DMS 273 (cell line): Measurements from ENCODE around the gene CYP19A1.

Experiments used
- DNase-seq: peaks from one replicate; lab custom pipeline; 2025; ENCODE audit not compliant: unreplicated experiment; lab: John Stamatoyannopoulos, UW

CYP19A1 gene

GRCh38 chr15:51328926-51329325 is 9.5 kb downstream of the CYP19A1 start:
- DNase-seq: no peak

GRCh38 chr15:51327081-51327480 is 11.3 kb downstream of the CYP19A1 start:
- no peak for DNase-seq

DNA sequence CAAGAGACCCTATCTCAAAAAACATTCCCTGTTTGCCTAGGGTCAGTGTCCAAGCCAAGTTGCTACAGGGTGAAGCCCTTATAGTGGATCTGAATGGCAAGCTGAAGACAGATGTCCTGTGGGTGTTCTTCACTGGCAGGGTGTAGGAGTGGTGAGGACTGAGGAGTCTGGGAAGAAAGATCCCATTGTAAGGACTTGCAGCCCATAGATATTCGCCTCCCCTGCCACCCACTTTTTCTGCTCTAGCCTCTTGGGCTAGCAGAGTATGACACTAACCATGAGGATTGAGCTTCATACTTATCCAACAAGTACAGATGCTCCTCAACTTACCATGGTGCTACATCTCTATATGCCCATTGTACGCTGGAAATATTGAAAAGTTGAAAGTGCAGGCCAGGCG is 13.2 kb downstream of the CYP19A1 start:
- DNase-seq: no peak

DNA sequence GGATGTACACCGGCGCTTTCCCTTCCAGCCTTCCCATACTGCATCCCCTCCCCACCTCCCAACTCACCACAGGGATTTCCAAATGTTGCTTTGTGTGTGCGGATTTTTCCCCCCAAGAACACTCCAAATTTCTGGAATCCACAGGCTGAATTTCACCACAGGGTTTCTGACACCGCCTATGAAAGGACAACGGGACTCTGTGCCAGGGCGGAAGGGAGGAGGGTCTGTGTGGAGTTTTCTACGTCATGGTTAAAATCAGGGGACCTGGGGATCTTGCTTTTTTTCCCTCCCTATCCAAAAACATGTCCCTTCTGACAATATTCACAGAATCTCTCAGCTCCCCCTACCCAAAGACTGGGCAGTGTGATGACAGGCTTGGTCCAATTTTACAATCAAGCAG is 14.6 kb downstream of the CYP19A1 start:
- DNase-seq: no peak

GRCh38 chr15:51322621-51323296 is 15.6 kb downstream of the CYP19A1 start:
- no peak for DNase-seq

GRCh38 chr15:51321316-51321715 is 17.1 kb downstream of the CYP19A1 start:
- no peak for DNase-seq

DNA sequence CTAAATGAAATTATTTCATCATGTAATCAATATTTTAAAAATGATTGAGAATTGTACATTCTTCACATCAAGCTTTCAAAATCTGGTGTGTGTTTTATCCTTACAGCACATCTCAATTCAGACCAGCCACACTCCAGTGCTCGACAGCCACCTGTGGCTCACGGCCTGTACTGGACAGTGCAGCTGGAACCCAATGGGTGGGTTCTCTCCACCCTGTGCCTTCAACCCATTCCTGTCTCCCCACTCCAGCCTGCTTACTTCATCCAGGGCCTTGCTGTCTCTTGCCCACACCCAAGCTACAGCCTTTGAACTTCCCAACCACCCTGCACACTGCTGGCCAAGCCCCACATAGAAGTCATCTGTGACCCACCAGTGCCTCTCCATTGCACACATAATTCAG is 17.6 kb downstream of the CYP19A1 start:
- DNase-seq: no peak

GRCh38 chr15:51319539-51319938 is 18.9 kb downstream of the CYP19A1 start:
- DNase-seq: no peak

DNA sequence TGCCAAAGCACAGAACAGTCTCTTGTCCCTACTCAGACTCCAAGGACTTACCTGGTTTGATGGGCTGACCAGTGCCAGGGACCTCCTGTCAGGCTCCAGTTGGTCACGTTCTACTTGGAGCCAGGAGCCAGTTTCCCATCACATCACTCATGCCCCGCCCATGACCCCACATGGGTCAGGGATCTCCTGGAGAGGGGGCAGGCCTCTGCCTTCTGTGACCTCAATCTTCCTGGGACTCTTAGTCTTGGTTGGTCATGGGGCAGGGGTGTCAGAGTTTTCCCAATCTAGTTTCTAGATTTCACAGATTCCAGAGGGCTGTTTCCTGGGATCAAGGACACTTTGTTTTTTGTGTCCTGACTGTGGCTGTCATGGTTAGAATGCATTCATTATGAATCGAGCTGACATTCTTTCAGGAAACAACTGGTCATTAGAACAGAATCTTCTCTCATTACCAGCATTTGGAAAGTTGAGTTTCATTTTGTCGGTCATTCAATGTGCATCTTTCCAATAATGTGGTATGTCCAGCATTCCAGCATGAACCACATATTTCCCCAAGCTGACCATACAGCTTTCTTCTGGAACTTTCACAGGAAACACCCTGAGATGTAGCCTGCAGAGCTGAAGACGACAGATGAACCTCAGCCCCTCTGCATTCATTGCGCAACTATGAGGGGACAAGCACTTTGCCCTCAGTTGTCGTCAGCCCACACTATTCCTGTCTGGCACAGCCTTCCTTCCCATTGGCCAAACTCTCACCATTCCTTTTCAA is 19.8 kb downstream of the CYP19A1 start:
- no peak for DNase-seq

DNA sequence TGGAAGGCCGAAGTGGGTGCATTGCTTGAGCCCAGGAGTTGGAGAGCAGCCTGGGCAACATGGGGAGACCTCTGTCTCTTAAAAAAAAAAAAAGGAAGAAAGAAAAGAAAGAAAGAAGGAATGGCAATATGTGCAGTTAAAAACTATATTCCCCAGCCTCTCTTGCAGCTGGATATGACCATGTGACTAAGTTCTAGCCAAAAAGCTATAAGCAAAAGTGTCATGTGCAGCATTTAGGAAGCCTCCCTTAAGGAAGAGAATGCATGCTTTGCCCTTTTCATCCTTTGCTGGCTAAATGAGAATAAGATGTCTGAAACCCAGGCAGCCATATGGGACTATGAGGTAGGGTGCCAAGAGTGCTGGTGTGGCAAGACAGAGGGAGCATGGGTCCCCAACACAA is 21.8 kb downstream of the CYP19A1 start:
- no peak for DNase-seq

- no peak for DNase-seq
Measured at GRCh38 chr15:51315726-51316125, 22.7 kb downstream of the CYP19A1 start.

DNA sequence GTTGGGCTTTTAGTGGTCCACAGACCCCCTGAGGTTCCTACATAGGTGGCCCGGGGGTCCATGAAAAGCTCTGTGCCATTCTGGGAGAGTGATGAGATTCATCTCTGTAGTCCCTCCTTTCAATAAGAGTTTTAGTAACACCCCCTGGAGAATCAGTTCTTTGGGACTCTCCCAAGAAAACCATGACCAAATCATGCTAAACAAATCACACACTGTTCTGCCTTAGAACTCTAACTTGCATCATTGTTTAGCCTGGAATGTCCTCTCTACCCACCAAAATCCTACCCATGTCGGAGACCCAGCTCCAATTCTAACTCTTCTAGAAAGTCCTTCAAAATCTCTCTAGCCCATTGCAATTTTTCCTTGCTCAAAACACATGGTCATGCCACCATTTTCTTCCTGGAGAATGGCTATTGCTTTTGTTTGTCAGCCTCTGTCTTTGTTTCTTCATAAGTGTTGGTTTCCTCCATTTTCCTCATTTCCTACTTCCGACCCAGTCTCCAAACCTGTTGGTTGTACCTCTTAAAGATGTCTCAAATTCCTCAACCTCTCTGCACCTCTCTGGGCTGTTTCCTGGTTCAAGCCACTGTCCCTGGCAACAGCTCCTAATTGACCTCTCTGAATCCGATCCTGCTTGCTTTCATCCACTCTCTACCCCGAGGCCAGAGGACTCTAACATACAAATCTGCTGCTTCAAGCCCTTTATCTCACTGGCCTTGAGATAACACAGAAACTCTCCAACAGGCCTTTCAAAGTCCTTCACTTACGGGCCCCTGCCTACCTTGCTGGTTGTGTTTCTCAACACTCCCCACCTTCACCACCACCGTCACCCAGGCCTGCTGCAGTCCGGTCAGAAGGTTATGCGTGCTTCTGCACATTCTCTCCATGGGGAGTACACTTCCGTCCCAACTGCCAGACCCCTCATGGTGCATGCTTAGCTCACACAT is 23.7 kb downstream of the CYP19A1 start:
- DNase-seq: no peak

- DNase-seq: no peak
Measured at GRCh38 chr15:51313644-51314280, 24.6 kb downstream of the CYP19A1 start.

DNA sequence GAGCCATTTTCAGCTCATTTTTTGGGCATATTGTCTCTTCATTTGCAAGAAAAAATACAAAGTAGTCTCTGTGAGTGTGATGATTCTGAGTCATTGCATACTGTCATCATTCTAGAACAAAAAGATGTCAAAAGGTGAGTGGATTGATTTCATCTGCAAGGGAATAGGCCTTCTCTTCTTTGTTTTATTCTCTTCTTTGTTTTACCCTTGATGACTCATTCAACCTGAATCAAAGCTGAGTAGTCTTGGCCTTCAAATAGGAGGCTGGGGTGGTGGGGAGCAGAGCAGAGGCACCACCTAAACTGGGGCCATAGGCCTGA is 25.4 kb downstream of the CYP19A1 start:
- no peak for DNase-seq

GRCh38 chr15:51312166-51313073 is 26.0 kb downstream of the CYP19A1 start:
- no peak for DNase-seq

DNA sequence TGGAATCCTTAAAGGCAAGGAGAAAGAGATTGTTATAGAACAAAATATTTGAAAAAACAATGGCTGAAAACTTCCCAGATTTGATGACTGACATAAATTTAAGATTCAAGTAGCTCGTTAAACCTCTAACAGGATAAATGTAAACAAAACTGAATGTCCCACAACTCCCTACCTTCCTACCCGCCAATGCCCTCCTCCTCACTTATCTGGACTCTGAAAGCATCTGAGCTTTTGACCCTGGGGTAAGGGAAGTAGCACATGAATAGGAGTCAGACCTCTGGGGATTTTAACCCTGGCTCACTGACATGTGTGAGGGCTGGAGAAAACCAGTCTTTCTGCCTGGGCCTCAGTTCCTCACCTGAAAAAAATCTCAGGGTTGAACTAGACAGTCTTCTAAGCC is 26.9 kb downstream of the CYP19A1 start:
- no peak for DNase-seq

DNA sequence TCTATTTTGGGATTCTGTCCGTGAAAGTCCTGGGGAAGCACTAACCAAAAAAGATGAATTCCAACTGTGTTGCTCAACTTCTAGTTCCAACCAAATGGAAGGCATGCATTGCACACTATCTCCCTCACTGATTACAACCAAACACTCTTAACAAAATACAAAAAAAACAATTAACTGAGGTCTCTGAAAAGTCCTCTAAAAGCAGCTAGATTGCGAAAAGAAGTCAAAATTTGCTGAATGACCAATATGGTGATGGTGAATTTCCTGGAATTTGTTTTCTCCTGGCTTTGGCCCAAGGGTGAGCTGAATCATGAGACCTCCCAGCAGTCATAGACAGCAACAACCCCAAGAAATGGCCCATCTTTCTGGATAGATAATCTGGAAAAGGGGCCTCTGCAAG is 28.3 kb downstream of the CYP19A1 start:
- no peak for DNase-seq

DNA sequence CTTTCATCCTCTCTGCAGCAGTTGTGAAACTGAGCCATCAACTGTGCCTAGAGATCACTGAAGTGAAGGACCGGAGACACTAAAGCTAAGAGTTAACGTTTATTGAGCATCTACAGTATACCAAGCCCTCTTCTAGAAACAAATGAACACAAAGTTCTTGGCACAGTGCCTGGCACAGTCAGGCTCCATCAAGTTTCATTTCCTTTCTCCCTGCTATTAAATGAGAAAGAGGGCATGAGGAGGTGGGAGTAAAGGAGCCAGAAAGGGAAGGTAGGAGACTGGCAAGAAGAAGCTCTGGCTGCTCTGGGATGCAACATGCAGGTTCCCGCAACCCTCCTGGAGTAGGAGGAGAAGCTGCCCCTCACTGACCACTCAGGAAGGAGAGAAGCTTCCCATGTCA is 30.6 kb downstream of the CYP19A1 start:
- no peak for DNase-seq

DNA sequence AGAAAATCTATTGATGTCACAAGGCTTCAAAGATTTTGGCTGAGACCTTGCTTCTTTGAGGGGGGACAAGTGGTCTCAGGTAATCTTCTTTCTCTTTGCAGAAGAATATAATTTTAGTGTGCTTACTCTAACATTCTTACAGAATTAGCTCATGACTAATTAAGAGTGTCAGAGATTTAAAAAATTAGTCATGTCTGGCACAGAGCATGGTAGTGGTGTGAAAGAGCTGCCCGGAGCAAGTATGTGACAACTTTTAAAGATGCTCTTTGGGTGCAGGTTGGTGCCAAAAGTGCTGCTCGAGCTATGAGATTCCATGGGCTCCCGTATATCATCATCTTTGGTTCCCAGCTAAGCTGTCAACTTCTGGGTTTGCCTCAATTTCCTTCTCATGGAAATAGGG is 31.1 kb downstream of the CYP19A1 start:
- no peak for DNase-seq

DNA sequence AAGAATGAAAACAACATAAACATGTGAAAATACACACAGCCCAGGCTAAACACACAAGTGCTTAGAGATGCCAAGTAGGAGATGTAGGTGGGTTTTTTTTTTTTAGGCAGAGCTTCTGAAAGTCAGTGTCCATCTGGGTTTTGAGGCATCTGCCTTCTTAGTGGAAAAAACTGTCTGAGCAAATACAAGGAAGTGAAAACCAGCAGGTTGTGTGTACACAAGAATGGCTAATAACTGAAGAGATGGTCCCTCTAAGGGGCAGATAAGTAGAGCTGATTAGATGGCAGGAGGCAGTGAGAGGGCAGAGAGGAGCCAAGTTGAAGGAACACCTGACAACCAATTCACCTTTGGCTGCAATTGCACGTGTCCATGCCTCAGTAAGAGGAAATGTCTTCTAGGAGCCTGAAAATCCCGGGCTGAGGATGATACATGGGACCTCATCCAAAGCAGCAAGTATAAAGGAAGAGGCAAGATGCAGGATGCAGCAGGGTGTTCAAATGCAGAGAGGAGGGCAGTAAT is 34.9 kb downstream of the CYP19A1 start:
- no peak for DNase-seq
